ENCODE results near the gene AGPAT4. TPM values are rescaled to one million over a fixed set of nuclear protein-coding genes. Genes with fewer than 3 reads are reported as not detected.

The AGPAT4 gene
- total RNA-seq, 1 experiment from 2014 or later, result 15.5 TPM

- H4K20me1 ChIP-seq (ENCODE audit: insufficient read depth), result no peaks in the 10 kb centered on the region
- no peaks in the 10 kb centered on the region for H3K79me2 ChIP-seq (ENCODE audit: insufficient read depth, low read length)
- H3K9me2 ChIP-seq (ENCODE audit: insufficient read depth), result no peaks in the 10 kb centered on the region
- CTCF ChIA-PET, result interaction anchor here (1.5 kb wide), 1 partner anchor 240 kb away, joined by 3 read pairs; no protein-coding TSS in a partner anchor
- TF ChIP-seq JUND (IDR thresholded peaks at IDR 0.05) (no peak), FOSL1 (IDR thresholded peaks at IDR 0.05; ENCODE audit: low read depth) (no peak), POLR2AphosphoS5 (IDR thresholded peaks at IDR 0.05; ENCODE audit: low read depth, low read length) (no peak), RAD21 (IDR thresholded peaks at IDR 0.05; ENCODE audit: low read depth) (no peak)
- no peaks in the 10 kb centered on the region; a peak in 1 of 4 replicates for H3K36me3 ChIP-seq (ENCODE audit: control insufficient read depth in 1 of 2, insufficient read depth in 2 of 2, low read length in 2 of 2)
- no peak overlapping the region for H3K4me3 ChIP-seq (replicated peaks in 1 of 2; ENCODE audit: low read depth in 1 of 2, low read length in 2 of 2)
- H3K9ac ChIP-seq (ENCODE audit: low read length), result no peak overlapping the region
- no peaks in the 10 kb centered on the region for H3K27me3 ChIP-seq (ENCODE audit: insufficient read depth, low read length)
- no peak overlapping the region for H3K27ac ChIP-seq (ENCODE audit: low read depth, low read length)
- intact Hi-C loops (cut with micrococcal nuclease), result no loop called here
- no peak overlapping the region for H3K4me2 ChIP-seq (ENCODE audit: low read length)
- H3K9me3 ChIP-seq (ENCODE audit: control insufficient read depth in 1 of 2, insufficient read depth in 1 of 2, low read depth in 1 of 2, low read length in 2 of 2), result no peaks in the 10 kb centered on the region
- no peak overlapping the region for H2AFZ ChIP-seq (ENCODE audit: low read depth, low read length, poor library complexity, severe bottlenecking)
- POLR2A ChIA-PET, result no interaction called here
- RAD21 ChIA-PET (ENCODE audit: low non-redundant PET in 1 of 2, low total read pairs in 2 of 2, uncharacterized antibody in 2 of 2, unreplicated experiment in 2 of 2), result no interaction called here
- BruUV-seq (replicated peaks), result no TSS peak
- DNase-seq (ENCODE audit: low read depth, low spot score) (no peak), ATAC-seq (no peak)
- H3K4me1 ChIP-seq (ENCODE audit: control insufficient read depth in 1 of 2, insufficient read depth in 2 of 2, low read length in 2 of 2), result peaks cover 0 to 12% of the 10 kb centered on the region in 2 experiments; a peak in 2 of 4 replicates
These were observed 143.3 kb downstream of the AGPAT4 start for GRCh38 chr6:161130541-161130940.

DNA sequence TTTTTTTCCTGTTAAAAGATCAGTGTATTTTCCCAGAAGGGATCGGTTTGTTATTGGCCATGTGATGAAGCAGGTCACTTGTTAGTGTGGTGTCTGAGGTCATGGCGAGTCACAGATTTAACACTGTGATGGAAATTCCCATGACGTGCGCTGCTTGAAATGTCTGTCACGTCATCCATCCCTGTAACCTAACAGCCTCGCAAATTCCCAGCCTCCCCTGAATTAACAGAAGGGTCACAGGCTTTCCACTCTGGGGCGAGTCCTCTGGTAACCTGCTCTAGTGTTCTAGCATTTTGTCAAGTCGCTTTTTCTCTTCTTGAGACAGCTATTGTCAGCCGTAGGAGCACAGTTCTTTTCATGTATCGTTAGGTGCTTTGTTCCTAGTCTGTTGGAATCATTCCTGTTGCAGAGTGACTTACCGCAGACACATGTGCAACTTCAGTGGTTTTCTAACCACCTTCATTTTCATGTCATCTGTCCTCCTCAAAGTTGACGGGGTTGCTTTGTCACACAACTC, 145.1 kb downstream of the AGPAT4 start:
- H2AFZ ChIP-seq (ENCODE audit: low read depth, low read length, poor library complexity, severe bottlenecking), result no peak overlapping the region
- no peak; the same call in 1 of the 2 replicates for ATAC-seq
- peak; percentile 21 for DNase-seq (ENCODE audit: low read depth, low spot score)
- BruUV-seq (replicated peaks), result no TSS peak
- TF ChIP-seq, protein P1, sequence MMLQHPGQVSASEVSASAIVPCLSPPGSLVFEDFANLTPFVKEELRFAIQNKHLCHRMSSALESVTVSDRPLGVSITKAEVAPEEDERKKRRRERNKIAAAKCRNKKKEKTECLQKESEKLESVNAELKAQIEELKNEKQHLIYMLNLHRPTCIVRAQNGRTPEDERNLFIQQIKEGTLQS (IDR thresholded peaks at IDR 0.05), result no peak
- TF ChIP-seq CBX3 (IDR thresholded peaks at IDR 0.05; ENCODE audit: low read depth) (no peak), EZH2 (IDR thresholded peaks at IDR 0.05) (no peak), SP1 (IDR thresholded peaks at IDR 0.05; ENCODE audit: low read depth) (no peak), MAX (IDR thresholded peaks at IDR 0.05) (no peak), JUND (IDR thresholded peaks at IDR 0.05) (no peak), SRF (IDR thresholded peaks at IDR 0.05; ENCODE audit: low read depth) (no peak), POLR2AphosphoS5 (IDR thresholded peaks at IDR 0.05; ENCODE audit: low read depth, low read length) (no peak), POLR2A (IDR thresholded peaks at IDR 0.05; ENCODE audit: borderline replicate concordance, extremely low read depth, insufficient read depth, insufficient read length) (no peak), FOSL1 (IDR thresholded peaks at IDR 0.05; ENCODE audit: low read depth) (no peak; the same call in 1 of the 2 replicates), EGR1 (IDR thresholded peaks at IDR 0.05; ENCODE audit: low read depth) (no peak), RAD21 (IDR thresholded peaks at IDR 0.05; ENCODE audit: low read depth) (no peak)
- TF ChIP-seq, protein P2, sequence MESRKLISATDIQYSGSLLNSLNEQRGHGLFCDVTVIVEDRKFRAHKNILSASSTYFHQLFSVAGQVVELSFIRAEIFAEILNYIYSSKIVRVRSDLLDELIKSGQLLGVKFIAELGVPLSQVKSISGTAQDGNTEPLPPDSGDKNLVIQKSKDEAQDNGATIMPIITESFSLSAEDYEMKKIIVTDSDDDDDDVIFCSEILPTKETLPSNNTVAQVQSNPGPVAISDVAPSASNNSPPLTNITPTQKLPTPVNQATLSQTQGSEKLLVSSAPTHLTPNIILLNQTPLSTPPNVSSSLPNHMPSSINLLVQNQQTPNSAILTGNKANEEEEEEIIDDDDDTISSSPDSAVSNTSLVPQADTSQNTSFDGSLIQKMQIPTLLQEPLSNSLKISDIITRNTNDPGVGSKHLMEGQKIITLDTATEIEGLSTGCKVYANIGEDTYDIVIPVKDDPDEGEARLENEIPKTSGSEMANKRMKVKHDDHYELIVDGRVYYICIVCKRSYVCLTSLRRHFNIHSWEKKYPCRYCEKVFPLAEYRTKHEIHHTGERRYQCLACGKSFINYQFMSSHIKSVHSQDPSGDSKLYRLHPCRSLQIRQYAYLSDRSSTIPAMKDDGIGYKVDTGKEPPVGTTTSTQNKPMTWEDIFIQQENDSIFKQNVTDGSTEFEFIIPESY (IDR thresholded peaks at IDR 0.05; ENCODE audit: extremely low read depth, insufficient replicate concordance, low read length), result no peak
- TF ChIP-seq, protein P3, sequence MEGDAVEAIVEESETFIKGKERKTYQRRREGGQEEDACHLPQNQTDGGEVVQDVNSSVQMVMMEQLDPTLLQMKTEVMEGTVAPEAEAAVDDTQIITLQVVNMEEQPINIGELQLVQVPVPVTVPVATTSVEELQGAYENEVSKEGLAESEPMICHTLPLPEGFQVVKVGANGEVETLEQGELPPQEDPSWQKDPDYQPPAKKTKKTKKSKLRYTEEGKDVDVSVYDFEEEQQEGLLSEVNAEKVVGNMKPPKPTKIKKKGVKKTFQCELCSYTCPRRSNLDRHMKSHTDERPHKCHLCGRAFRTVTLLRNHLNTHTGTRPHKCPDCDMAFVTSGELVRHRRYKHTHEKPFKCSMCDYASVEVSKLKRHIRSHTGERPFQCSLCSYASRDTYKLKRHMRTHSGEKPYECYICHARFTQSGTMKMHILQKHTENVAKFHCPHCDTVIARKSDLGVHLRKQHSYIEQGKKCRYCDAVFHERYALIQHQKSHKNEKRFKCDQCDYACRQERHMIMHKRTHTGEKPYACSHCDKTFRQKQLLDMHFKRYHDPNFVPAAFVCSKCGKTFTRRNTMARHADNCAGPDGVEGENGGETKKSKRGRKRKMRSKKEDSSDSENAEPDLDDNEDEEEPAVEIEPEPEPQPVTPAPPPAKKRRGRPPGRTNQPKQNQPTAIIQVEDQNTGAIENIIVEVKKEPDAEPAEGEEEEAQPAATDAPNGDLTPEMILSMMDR (IDR thresholded peaks at IDR 0.05 in 2 of 3, conservative IDR thresholded peaks at IDR 0.05 in 1 of 3; ENCODE audit: borderline replicate concordance in 1 of 3, insufficient read depth in 1 of 3, low read depth in 2 of 3, low read length in 2 of 3), result no peak
- H3K9me2 ChIP-seq (ENCODE audit: insufficient read depth), result no peaks in the 10 kb centered on the region
- H3K36me3 ChIP-seq (ENCODE audit: control insufficient read depth in 1 of 2, insufficient read depth in 2 of 2, low read length in 2 of 2), result no peaks in the 10 kb centered on the region; a peak in 1 of 4 replicates
- H3K4me3 ChIP-seq (replicated peaks in 1 of 2; ENCODE audit: low read depth in 1 of 2, low read length in 2 of 2), result no peak overlapping the region
- H3K4me1 ChIP-seq (ENCODE audit: control insufficient read depth in 1 of 2, insufficient read depth in 2 of 2, low read length in 2 of 2), result peaks cover 0 to 12% of the 10 kb centered on the region in 2 experiments; a peak in 2 of 4 replicates
- intact Hi-C loops (cut with micrococcal nuclease), result loop anchor here (10.0 kb wide), 1 partner anchor 596 kb away; no protein-coding TSS in a partner anchor
- POLR2A ChIA-PET, result no interaction called here
- CTCF ChIA-PET, result no interaction called here
- no peak overlapping the region for H3K27ac ChIP-seq (ENCODE audit: low read depth, low read length)
- no peaks in the 10 kb centered on the region for H3K27me3 ChIP-seq (ENCODE audit: insufficient read depth, low read length)
- no peaks in the 10 kb centered on the region for H3K79me2 ChIP-seq (ENCODE audit: insufficient read depth, low read length)
- RAD21 ChIA-PET (ENCODE audit: low non-redundant PET in 1 of 2, low total read pairs in 2 of 2, uncharacterized antibody in 2 of 2, unreplicated experiment in 2 of 2), result no interaction called here
- no peak overlapping the region for H3K9ac ChIP-seq (ENCODE audit: low read length)
- no peaks in the 10 kb centered on the region for H4K20me1 ChIP-seq (ENCODE audit: insufficient read depth)
- no peaks in the 10 kb centered on the region for H3K9me3 ChIP-seq (ENCODE audit: control insufficient read depth in 1 of 2, insufficient read depth in 1 of 2, low read depth in 1 of 2, low read length in 2 of 2)
- H3K4me2 ChIP-seq (ENCODE audit: low read length), result no peak overlapping the region

Data from HCT116 (cell line).